Measurements from ENCODE around the gene CDC45.

DNA sequence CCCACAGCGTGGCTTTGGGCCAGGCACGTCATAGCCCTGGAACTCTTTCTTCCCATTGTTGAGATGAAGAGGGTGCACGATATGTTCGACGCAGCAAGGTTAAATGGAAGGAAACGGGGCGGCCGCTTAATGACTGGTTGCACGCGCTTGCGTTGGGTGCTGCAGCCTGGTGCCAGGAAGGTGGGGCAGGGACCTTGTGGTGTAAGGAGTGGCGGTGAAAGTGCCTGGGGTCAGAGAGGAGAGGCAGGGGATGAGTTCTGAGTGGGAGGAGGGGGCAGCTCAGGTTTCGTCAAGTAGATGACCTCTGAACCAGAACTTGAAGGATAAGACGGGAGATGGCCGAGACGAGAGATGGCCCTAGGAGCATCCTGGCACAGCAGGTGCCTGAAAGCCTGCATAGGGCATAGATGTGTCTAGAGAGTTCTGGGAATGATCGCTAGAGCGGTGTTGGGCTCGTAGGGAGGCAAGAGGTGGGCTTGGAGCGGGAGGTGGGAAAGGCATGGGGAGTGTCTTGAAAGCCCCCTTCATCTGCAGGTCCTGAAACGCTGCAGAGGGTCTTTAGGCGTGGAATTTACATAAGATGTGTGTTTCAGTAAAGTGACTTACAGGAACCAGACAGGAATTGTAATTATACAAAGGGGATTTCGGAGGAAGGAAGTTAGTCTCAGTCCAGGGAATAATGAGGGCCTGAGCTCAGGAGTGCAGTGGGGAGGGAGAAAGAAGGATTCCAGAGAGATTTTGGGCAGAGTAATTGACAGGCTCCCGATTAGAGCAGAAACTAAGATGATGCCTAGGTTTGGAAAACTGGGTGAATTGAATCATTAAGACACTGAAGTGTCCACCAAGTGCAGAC is 87.7 kb downstream of the CDC45 start:
- TF ChIP-seq, protein P1, sequence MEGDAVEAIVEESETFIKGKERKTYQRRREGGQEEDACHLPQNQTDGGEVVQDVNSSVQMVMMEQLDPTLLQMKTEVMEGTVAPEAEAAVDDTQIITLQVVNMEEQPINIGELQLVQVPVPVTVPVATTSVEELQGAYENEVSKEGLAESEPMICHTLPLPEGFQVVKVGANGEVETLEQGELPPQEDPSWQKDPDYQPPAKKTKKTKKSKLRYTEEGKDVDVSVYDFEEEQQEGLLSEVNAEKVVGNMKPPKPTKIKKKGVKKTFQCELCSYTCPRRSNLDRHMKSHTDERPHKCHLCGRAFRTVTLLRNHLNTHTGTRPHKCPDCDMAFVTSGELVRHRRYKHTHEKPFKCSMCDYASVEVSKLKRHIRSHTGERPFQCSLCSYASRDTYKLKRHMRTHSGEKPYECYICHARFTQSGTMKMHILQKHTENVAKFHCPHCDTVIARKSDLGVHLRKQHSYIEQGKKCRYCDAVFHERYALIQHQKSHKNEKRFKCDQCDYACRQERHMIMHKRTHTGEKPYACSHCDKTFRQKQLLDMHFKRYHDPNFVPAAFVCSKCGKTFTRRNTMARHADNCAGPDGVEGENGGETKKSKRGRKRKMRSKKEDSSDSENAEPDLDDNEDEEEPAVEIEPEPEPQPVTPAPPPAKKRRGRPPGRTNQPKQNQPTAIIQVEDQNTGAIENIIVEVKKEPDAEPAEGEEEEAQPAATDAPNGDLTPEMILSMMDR (conservative IDR thresholded peaks at IDR 0.05 in 1 of 2, IDR thresholded peaks at IDR 0.05 in 1 of 2; ENCODE audit: extremely low read depth in 1 of 2, insufficient read depth in 1 of 2, low read depth in 1 of 2, low read length in 2 of 2) = no peak
- no peak for TF ChIP-seq EZH2 (IDR thresholded peaks at IDR 0.05; ENCODE audit: borderline replicate concordance, low read length)
